ENCODE results near the gene NLK. TPM values are rescaled to one million over a fixed set of nuclear protein-coding genes. Genes with fewer than 3 reads are reported as not detected.

Gene NLK
- total and polyA plus RNA-seq, 2 of the 4 experiments (the other 2 are of a cell fraction) = 15.3 to 23.3 TPM

GRCh38 chr17:28085766-28086165, 43.3 kb downstream of the NLK start:
- no peak overlapping the region for H2BK20ac ChIP-seq (ENCODE audit: low read depth, low read length)
- H3K56ac ChIP-seq (ENCODE audit: extremely low read depth, insufficient read depth, low read length) = no peak overlapping the region
- no CpG with 5 or more reads among the region's 2 CpGs for WGBS, 2 experiments (ENCODE audit: extremely low coverage in 2 of 2, insufficient read length in 1 of 2)
- no peak overlapping the region for H2AK9ac ChIP-seq (replicated peaks; ENCODE audit: low read depth, low read length, poor library complexity)
- peaks cover 60% of the 10 kb centered on the region for H4K20me1 ChIP-seq (ENCODE audit: insufficient read depth, low read length)
- H3K9me3 ChIP-seq (ENCODE audit: control insufficient read depth, insufficient read depth, low read length) = no peaks in the 10 kb centered on the region
- H3K9me1 ChIP-seq (ENCODE audit: insufficient read depth, low read length) = peaks cover 9% of the 10 kb centered on the region
- no peak overlapping the region for H4K8ac ChIP-seq (ENCODE audit: low read depth in 2 of 2, low read length in 2 of 2)
- CTCF ChIA-PET = no interaction called here
- DNase-seq (no peak), ATAC-seq (ENCODE audit: low read depth) (no peak)
- no peak overlapping the region for H3K4ac ChIP-seq (ENCODE audit: low read depth, low read length)
- H3K4me3 ChIP-seq (ENCODE audit: insufficient read depth, low read depth, low read length) = no peak overlapping the region
- no peak overlapping the region for H4K5ac ChIP-seq (ENCODE audit: low read depth, low read length)
- H4K91ac ChIP-seq (ENCODE audit: insufficient read depth, low read depth, low read length) = no peak overlapping the region
- no TSS peak for BruUV-seq (replicated peaks)
- no peak overlapping the region for H2BK15ac ChIP-seq (ENCODE audit: low read depth, low read length)
- no peak overlapping the region for H2BK120ac ChIP-seq (ENCODE audit: low read depth, low read length)
- H3K9ac ChIP-seq (ENCODE audit: low read depth, low read length) = no peak overlapping the region
- H3K4me2 ChIP-seq (ENCODE audit: low read depth, low read length) = no peak overlapping the region
- H3K18ac ChIP-seq (ENCODE audit: low read depth, low read length) = no peak overlapping the region
- intact Hi-C loops (cut with micrococcal nuclease) (no loop called here), in situ Hi-C loops (cut with MboI; ENCODE audit: low sequenced_read_pairs) (no loop called here), dilution Hi-C loops (cut with HindIII; ENCODE audit: low sequenced_read_pairs, unreplicated experiment) (no loop called here)
- TF ChIP-seq BHLHE40 (IDR thresholded peaks at IDR 0.05; ENCODE audit: low read depth, low read length) = no peak
- no peak for TF ChIP-seq CTCF (conservative IDR thresholded peaks at IDR 0.05; ENCODE audit: low read depth, low read length)
- no peak for TF ChIP-seq POLR2A (IDR thresholded peaks at IDR 0.05; ENCODE audit: low read depth, low read length)
- no peak for TF ChIP-seq RFX5 (IDR thresholded peaks at IDR 0.05; ENCODE audit: low read depth, low read length)
- TF ChIP-seq ELK1 (IDR thresholded peaks at IDR 0.05; ENCODE audit: borderline replicate concordance, low read depth, low read length) = no peak
- no peak for TF ChIP-seq MXI1 (IDR thresholded peaks at IDR 0.05; ENCODE audit: borderline replicate concordance, low read depth, low read length)
- TF ChIP-seq MAFK (IDR thresholded peaks at IDR 0.05; ENCODE audit: low read depth, low read length) = no peak
- no peak for TF ChIP-seq SMC3 (IDR thresholded peaks at IDR 0.05; ENCODE audit: low read depth, low read length)
- TF ChIP-seq NFE2L2 (IDR thresholded peaks at IDR 0.05; ENCODE audit: low read depth, low read length) = no peak
- TF ChIP-seq MAZ (IDR thresholded peaks at IDR 0.05; ENCODE audit: borderline replicate concordance, low read depth, low read length) = no peak
- TF ChIP-seq RAD21 (IDR thresholded peaks at IDR 0.05; ENCODE audit: low read length) = no peak
- no peak for TF ChIP-seq FOS (IDR thresholded peaks at IDR 0.05; ENCODE audit: low read depth, low read length)
- TF ChIP-seq RCOR1 (IDR thresholded peaks at IDR 0.05; ENCODE audit: insufficient replicate concordance, low read length) = no peak
- no peak for TF ChIP-seq CHD1 (IDR thresholded peaks at IDR 0.05; ENCODE audit: low read depth, low read length)
- no peak for TF ChIP-seq USF2 (IDR thresholded peaks at IDR 0.05; ENCODE audit: low read depth, low read length)
- no peak for TF ChIP-seq CEBPB (IDR thresholded peaks at IDR 0.05; ENCODE audit: low read depth, low read length)
- no peak overlapping the region for H3K27ac ChIP-seq (ENCODE audit: insufficient read depth, low read length)
- H2AK5ac ChIP-seq (ENCODE audit: low read depth, low read length) = no peak overlapping the region
- POLR2A ChIA-PET (ENCODE audit: unreplicated experiment) = no interaction called here
- H2BK5ac ChIP-seq (ENCODE audit: low read depth, low read length, poor library complexity, severe bottlenecking) = no peak overlapping the region
- H3K36me3 ChIP-seq (ENCODE audit: control insufficient read depth, insufficient read depth, low read length) = no peaks in the 10 kb centered on the region
- H3K27me3 ChIP-seq (ENCODE audit: control insufficient read depth, insufficient read depth, low read length) = no peaks in the 10 kb centered on the region
- no peak overlapping the region for H2AFZ ChIP-seq (replicated peaks; ENCODE audit: low read length, poor library complexity)
- peaks cover 3% of the 10 kb centered on the region for H3K4me1 ChIP-seq (ENCODE audit: control insufficient read depth, insufficient read depth, low read length)
- H3K14ac ChIP-seq (replicated peaks; ENCODE audit: low read depth, low read length) = 0 out of 2 replicates have a peak overlapping the region, but pooled peaks have one; percentile 26
- peaks cover 15 to 73% of the 10 kb centered on the region in 2 experiments for H3K79me1 ChIP-seq (ENCODE audit: low read depth in 1 of 2, low read length in 2 of 2)
- no peak overlapping the region for H3K23ac ChIP-seq (ENCODE audit: low read depth, low read length)

All from IMR-90 (cell line).